Stimulated activated CD8-positive, alpha-beta memory T cell treated with anti-CD3 and anti-CD28 coated beads, Interleukin-2, amount 100 ng/mL, for 1 hour (primary cell): ENCODE measurements around the gene FBXL17.
"Not testable (repeated sequence)": the region's sequence is repeated elsewhere in the genome, so short reads cannot be mapped to it uniquely, and the experiment has no call there.

Experiments used
- DNase-seq, 2 donors: peaks; one replicate each; pipeline ENCODE4 v3.0.0-alpha.2; 2020; ENCODE audit warnings: low read depth in 2 of 2

FBXL17 gene

GRCh38 chr5:108381954-108382783 is at the start of gene FBXL17:
Gene FBXL17 (minus strand): TSS chr5:108382098.
- peak; percentile 77 to 80 for DNase-seq

- no peak for DNase-seq
Observed at GRCh38 chr5:108430931-108431608, 49.2 kb upstream of the FBXL17 start.

- DNase-seq, result no peak
Observed at GRCh38 chr5:108421713-108422112, 39.8 kb upstream of the FBXL17 start.

- DNase-seq, result no peak
Observed at GRCh38 chr5:108420755-108421154, 38.9 kb upstream of the FBXL17 start.

- no peak for DNase-seq
Observed at GRCh38 chr5:108420158-108420557, 38.3 kb upstream of the FBXL17 start.

GRCh38 chr5:108418197-108418596 is 36.3 kb upstream of the FBXL17 start:
- no peak for DNase-seq

GRCh38 chr5:108417166-108417670 is 35.3 kb upstream of the FBXL17 start:
- no peak for DNase-seq

GRCh38 chr5:108415726-108416125 is 33.8 kb upstream of the FBXL17 start:
- DNase-seq, result no peak

- DNase-seq, result no peak
Observed at GRCh38 chr5:108409786-108410185, 27.9 kb upstream of the FBXL17 start.

- DNase-seq, result not testable (repeated sequence)
Observed at GRCh38 chr5:108405201-108405600, 23.3 kb upstream of the FBXL17 start.

- DNase-seq, result no peak
Observed at GRCh38 chr5:108398964-108399363, 17.1 kb upstream of the FBXL17 start.

GRCh38 chr5:108396837-108397236 is 14.9 kb upstream of the FBXL17 start:
- not testable (repeated sequence) for DNase-seq

GRCh38 chr5:108387758-108388157 is 5.9 kb upstream of the FBXL17 start:
- no peak for DNase-seq

GRCh38 chr5:108386345-108387061 is 4.6 kb upstream of the FBXL17 start:
- no peak for DNase-seq

GRCh38 chr5:108384741-108385140 is 2.8 kb upstream of the FBXL17 start:
- DNase-seq, result no peak

- DNase-seq, result no peak
Observed at GRCh38 chr5:108382784-108383330, 959 bp upstream of the FBXL17 start.

- DNase-seq, result peak; percentile 63 to 67
Observed at GRCh38 chr5:108381350-108381953, 446 bp downstream of the FBXL17 start.

GRCh38 chr5:108380531-108381349 is 1.2 kb downstream of the FBXL17 start:
- peak; percentile 9 to 10 for DNase-seq

- DNase-seq, result no peak
Observed at GRCh38 chr5:108379722-108380530, 2.0 kb downstream of the FBXL17 start.

GRCh38 chr5:108375768-108376167 is 6.1 kb downstream of the FBXL17 start:
- DNase-seq, result no peak
